Choroid plexus epithelial cell (primary cell): ENCODE measurements around the gene P2RY13.

ENCODE experiments used
- DNase-seq: peaks from one replicate; pipeline ENCODE4 v3.0.0-alpha.2; 2010; ENCODE audit warnings: low read depth
- H3K4me3 ChIP-seq: 2 replicates; pipeline ENCODE4 v1.5.1; 2011; ENCODE audit warnings: low read depth, mild to moderate bottlenecking, control low read depth, low read length, moderate library complexity
- CTCF ChIP-seq: conservative IDR thresholded peaks from 2 replicates; pipeline ENCODE4 v1.5.1; 2011; ENCODE audit warnings: low read depth, mild to moderate bottlenecking, control low read depth, inconsistent platforms, low read length, moderate library complexity

Gene P2RY13

GRCh38 chr3:151307131-151307530 lies 22.2 kb downstream of the P2RY13 start:
- no peak overlapping the region for H3K4me3 ChIP-seq
- DNase-seq, result no peak
- no peak for TF ChIP-seq CTCF

- DNase-seq, result no peak
- H3K4me3 ChIP-seq, result no peak overlapping the region
- TF ChIP-seq CTCF, result no peak
Measured at GRCh38 chr3:151306168-151306810, 23.1 kb downstream of the P2RY13 start.

- no peak overlapping the region for H3K4me3 ChIP-seq
- no peak for TF ChIP-seq CTCF
- DNase-seq, result no peak
Measured at GRCh38 chr3:151305775-151306151, 23.6 kb downstream of the P2RY13 start.

GRCh38 chr3:151305060-151305774 lies 24.1 kb downstream of the P2RY13 start:
- peak overlapping the region; percentile 9 for H3K4me3 ChIP-seq
- DNase-seq, result peak; percentile 99

GRCh38 chr3:151303751-151304150 lies 25.6 kb downstream of the P2RY13 start:
- H3K4me3 ChIP-seq, result no peak overlapping the region
- no peak for TF ChIP-seq CTCF
- DNase-seq, result no peak

More at GRCh38 chr3:151305060-151305774, 24.1 kb downstream of the P2RY13 start:
- TF ChIP-seq CTCF, result peak; percentile 35

- no peak for TF ChIP-seq CTCF
- H3K4me3 ChIP-seq, result no peak overlapping the region
- DNase-seq, result peak; percentile 78
Measured at GRCh38 chr3:151301787-151302186, 27.6 kb downstream of the P2RY13 start.

GRCh38 chr3:151300539-151300938 lies 28.8 kb downstream of the P2RY13 start:
- H3K4me3 ChIP-seq, result no peak overlapping the region
- no peak for DNase-seq
- no peak for TF ChIP-seq CTCF
